ENCODE results near the gene LTC4S.

The LTC4S gene

DNA sequence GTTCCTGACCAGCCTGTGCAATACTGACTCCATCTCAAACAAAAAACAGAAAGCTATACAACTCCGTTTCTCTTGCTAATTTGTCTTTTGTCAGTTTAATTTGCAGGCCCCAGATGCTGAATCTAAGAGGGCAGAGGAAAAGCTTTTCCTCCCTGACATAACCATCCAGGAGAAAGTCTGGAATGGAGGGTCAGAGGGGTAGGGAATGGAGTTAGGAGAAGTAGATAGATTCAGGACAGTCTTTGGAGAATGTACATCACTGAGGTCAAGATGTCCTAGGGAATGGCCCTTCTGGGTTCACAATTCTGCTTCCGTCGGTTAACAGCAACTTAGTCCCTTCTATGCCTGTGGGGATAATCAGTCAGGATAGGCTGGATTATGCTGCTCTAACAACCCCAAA, 20.3 kb downstream of the LTC4S start:
- no peak for DNase-seq

GRCh38 chr5:179815491-179816249, 21.9 kb downstream of the LTC4S start:
- DNase-seq: no peak

GRCh38 chr5:179816401-179816795, 22.6 kb downstream of the LTC4S start:
- DNase-seq: no peak

DNA sequence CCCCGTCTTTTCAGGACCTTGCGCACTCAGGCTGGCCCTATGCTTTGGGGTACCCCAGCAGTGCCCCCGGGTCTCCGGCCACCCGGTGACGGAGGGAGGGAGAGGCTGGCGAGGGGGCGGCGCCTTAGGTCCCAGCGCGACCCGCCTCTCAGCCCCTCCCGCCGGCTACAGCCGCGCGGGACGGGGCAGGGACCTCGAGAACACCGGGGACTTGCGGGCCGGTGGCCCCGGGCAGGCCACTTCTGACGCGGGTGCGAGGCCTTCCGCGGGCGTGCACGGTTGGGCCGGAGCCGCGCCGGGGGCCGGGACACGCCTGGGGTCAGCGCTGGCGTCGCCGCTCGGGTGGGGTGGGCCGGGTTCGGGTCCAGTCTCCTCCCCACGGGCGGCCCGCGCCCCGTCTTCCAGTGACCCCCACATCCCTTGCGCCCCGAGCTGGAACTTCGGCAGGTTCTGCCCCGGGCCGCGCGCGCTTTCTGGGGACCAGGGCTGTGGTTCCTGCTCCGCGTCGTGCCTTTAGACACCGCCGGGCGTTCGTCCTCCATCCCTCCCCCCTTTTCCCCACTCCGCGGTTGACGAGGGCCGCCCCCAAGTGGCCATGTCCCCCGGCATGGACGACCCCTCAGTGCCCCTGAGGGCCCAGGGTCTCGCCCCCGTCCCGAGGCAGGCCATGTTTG, 23.1 kb downstream of the LTC4S start:
- no peak for DNase-seq

- no peak for DNase-seq
Observed at GRCh38 chr5:179817470-179817840, 23.7 kb downstream of the LTC4S start.

- DNase-seq: no peak
Observed at GRCh38 chr5:179817890-179818745, 24.3 kb downstream of the LTC4S start.

DNA sequence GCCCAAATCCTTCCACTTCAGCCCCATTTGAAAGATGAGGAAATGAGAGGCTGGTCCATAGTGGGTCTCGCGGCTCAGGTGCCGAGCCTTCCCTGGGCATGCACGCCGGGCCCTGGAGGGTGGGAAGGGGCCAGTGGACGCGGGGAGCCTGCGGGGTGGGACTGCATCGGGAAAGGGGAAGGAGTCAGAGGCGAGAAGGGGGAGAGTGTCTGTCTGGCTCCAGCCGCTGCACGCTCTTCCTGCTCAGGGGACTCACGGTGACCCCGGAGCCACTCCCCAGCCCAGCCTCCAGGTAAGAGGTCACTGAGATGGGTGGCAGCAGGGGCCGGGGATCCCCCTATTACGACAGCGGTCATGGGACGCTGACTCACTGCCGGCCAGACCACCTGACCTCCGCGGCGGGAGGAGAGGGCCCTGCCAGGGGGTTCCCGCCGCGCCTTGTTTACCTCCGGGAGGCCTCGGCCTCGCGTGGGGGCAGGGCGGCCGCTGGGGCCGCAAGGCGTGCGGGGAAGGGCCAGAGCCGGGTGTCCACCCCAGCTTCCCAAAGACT, 25.0 kb downstream of the LTC4S start:
- no peak for DNase-seq

DNA sequence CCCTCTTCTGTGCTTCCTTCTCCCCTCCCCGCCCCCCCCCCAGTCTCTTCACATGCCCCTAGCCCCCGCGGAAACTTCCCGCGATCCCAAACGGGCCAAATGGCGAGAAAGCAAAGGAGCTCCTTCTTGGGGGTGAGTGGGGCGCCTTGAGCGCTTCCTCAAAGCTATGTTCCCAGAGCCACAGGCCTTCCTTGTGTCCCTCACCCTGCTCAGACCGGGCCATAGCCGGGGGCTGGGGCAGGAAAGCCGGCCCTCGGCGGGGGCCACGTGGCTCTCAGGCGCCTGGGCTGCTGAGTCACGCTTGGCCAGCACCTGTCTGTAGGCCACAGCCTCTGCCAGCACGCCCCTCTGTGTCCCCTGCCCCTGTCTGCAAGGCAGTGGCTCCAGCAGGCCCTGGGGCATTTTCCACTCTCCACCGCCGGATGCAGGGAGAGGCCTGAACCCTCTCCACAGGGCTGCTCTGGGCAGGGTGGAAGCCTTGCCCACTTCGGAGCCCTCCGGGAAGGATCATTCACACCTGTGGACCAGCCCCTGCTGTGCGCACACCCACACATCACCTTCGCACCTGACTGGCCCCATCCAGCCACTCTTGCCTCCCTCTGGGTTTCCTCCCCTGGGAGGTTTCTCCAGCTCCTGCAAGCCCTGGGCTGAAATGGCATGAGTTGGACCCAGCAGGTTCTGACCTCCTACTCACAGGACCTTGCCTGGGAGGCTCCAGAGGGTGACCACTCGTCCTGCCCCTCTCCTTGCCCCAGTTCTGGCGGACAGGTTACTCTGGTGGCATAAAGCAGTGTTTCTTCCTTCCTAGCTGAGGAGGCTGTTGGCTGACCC, 25.7 kb downstream of the LTC4S start:
- no peak for DNase-seq

- no peak for DNase-seq
Observed at GRCh38 chr5:179820127-179820482, 26.3 kb downstream of the LTC4S start.

DNA sequence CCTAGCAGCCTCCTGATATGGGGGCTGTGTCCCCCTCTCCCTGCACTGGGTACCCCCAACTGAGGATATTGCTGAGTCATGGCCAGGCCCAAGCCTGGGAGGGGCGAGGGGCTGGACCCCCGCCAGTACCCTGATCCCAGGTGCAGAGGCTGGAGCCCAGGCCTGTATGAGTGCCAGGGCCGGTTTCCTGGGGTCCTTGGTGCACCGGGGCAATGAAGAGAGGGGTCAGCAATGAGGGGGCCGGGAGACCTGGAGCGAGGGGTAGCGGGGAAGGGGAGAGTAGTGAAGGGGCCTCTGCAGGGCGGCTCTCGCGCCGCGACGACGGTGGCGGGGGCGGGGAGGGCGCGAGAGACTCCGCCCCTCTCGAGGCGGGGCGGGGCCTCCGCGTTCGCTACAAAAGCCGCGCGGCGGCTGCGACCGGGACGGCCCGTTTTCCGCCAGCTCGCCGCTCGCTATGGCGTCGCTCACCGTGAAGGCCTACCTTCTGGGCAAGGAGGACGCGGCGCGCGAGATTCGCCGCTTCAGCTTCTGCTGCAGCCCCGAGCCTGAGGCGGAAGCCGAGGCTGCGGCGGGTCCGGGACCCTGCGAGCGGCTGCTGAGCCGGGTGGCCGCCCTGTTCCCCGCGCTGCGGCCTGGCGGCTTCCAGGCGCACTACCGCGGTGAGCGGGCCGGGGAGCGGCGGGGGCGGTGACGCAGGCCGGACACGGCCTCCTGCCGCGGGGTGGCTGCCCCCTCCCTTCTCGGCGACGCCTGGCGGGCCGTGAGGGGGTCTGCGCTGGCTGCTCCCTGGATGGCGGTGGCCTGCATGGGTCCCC, 26.9 kb downstream of the LTC4S start, which contains the start of gene SQSTM1:
SQSTM1 (plus strand) TSS at position 423 of the 815 bp plus-strand sequence; CDS start at position 455, 32 bp downstream.
- no peak for DNase-seq

- DNase-seq: peak; percentile 58
Observed at GRCh38 chr5:179821298-179822058, 27.7 kb downstream of the LTC4S start.

- DNase-seq: no peak
Observed at GRCh38 chr5:179822059-179822432, 28.3 kb downstream of the LTC4S start.

DNA sequence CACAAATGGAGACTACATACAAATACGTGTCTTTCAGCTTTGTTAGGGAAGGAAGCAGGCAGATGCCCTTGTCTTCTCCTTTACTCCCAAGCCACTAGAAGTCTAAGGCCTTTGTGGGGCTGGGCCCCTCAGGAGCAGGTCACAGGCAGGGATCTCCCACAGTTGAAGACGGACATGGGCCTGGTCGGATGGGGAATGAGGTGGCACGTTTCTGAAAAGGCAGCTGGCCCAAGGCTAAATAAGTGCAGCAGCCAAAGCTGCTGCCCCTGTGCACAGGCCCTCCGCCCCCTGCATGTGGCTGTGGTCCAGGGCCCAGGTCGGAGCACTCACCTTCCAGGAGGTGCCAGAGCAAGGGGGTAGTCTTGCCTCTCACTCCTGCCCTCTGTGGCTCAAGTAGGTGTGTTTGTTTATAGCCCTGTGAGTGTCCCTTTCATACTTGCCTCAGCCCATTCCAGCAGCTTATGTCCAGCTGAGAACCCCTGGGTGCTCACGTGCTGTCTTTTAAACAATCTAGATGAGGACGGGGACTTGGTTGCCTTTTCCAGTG, 28.7 kb downstream of the LTC4S start:
- no peak for DNase-seq

GRCh38 chr5:179823937-179824744, 30.4 kb downstream of the LTC4S start:
- DNase-seq: no peak

DNA sequence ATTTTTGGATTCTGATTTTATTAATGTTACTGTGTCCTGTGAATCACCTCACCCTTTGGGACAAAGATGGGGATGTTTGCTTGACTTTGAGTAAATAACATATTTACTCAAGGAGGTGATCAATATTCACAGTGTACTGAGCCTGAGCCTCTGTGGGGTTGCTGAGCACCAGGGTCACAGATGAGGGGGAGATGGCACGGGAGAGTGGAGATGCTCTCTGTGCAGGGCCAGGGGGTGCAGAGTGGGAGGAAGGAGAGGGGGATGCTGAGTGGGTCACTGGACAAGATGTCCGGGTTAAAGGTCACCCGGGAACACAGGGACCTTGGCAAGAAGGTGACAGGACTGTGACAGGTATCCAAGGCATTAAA, 30.9 kb downstream of the LTC4S start:
- no peak for DNase-seq

DNA sequence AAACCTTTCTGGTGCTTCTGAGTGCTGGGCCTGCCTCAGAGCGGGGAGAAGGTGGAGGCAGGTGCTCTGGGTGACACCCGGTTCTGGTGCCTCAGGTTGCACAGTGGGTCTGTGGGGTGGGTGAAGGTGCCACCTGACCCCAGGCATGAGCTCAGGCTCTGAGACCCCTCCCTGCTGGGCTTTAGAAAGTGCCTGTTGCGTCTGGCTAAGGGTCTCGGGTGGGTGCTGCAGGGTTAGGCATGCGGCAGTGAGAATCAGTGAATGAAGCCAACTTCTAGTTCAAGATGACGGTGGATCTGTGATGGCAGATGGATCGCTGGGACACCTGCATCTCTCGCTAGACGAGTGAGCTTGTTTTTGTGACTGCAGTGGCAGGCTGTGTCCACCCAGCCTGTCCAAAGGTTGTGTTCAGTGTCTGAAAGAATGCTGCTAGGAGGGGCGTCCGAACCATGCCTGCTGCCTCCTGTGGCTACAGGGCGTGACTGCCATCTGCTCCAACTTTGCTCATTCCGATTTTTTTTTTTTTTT, 31.9 kb downstream of the LTC4S start:
- DNase-seq: no peak

- DNase-seq: no peak
Observed at GRCh38 chr5:179827680-179828079, 33.9 kb downstream of the LTC4S start.

DNA sequence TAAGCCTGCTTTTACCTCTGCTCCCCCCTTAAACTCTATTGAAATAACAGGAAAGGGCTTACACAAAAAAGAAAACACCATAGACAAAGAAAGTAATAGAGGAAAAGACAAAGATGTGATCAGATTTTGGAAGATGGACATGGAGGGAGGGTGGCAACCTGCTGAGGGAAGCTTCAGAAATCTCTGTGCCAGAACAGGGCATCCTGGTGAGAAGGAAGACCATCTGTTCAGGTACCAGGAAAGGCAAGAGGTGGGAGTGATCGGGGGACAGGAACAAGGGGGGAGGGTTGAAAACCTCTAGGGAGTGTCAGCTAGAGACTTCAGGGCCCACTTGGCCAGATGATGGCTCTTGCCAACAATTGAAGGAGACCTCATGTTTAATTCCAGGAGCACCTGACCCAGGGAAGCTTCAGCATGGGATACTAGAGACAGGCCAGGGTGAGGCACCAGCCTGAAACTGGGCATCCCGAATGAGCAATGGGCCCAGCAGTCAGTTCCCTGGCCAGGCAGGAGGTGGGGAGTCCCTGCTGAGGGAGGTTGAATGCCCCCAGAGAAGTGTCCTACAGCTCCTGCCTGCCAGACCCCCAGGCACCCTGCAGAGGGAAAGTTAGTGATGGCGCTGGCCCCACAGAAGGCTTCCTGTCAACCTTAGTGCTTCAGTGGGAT, 35.1 kb downstream of the LTC4S start:
- no peak for DNase-seq
